Dedifferentiated amniotic fluid mesenchymal stem cell (primary cell): Measurements from ENCODE around the gene PCID2.

ENCODE experiments used
- DNase-seq: peaks from one replicate; pipeline ENCODE4 v3.0.0-alpha.2; 2016; ENCODE audit errors: extremely low spot score

PCID2 gene

GRCh38 chr13:113187263-113187669, 21.2 kb downstream of the PCID2 start:
- peak; percentile 97 for DNase-seq

DNA sequence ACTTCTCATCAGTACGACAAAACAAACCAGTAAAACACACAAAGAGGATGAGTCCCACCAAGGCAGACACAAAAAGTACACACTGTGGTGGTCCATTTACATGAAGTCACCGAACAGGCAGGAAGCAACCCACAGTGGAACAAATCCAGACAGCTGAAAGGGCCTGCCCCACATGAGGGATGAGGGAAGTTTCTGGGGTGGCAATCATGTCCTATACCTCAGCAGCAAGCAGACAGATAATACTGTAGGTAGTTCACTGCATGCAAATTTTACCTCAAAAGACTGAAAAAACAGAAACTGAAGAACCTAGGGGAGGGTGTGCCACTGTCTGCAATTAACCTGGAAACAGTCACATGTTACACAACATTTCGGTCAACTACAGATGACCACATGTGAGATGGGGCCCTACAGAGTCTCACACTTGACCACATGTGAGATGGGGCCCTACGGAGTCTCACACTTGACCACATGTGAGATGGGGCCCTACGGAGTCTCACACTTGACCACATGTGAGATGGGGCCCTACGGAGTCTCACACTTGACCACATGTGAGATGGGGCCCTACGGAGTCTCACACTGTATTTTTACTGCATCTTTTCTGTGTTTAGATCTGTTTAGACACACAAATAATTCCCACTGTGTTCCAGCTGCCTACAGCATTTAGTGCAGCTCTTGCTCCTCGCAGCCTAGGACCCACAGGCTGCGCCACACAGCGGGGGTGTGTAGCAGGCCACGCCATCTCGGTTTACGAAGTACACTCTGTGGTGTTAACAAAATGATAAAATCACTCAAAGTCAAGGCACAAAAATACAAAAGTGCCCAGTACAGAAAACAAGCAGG, 22.2 kb downstream of the PCID2 start:
- no peak for DNase-seq

GRCh38 chr13:113184568-113185440, 23.7 kb downstream of the PCID2 start:
- DNase-seq: no peak

- no peak for DNase-seq
Observed at GRCh38 chr13:113183450-113184129, 24.9 kb downstream of the PCID2 start.

- no peak for DNase-seq
Observed at GRCh38 chr13:113182046-113182445, 26.4 kb downstream of the PCID2 start.

DNA sequence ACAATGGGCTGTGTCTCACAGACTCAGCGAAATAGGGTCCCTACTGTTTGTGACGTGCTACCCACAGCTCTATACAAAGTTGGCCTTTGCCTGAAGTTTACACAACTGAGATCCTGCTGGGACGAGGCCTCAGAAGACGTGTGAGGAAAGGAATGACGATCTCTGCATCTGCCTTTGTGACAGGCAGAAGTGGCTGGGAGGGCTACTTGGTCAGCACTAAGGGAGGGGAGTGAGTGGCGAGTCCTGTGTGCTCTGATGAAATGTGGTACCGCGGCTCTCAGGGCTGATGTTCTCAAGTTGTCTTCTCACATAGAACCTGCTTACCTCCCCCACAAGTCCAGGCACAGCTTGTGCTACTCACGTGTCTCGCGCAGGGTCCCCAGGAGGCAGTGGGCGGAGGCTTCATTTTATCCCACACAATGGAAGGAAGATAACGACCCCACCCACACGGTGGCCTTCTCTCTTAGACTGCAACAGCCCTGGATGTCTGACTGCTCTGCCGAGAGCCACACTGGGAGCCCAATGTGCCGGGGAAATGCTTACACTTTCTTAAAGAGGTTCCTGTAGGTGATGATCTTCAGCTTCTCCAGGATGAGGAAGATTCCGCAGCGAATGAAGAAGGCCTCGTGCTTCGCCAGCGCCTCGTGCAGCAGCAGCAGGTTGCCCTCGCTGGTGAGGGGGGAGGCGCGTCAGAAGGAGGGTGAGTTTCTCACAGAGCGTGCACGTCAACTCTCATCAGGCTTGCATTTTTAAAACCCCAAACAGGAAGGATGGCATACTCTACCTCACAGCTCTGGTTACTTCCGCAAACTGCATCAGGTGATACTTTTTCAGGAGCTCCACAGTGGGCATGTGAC, 28.9 kb downstream of the PCID2 start:
- DNase-seq: no peak

GRCh38 chr13:113178896-113179167, 29.6 kb downstream of the PCID2 start:
- DNase-seq: no peak

GRCh38 chr13:113178070-113178895, 30.2 kb downstream of the PCID2 start:
- DNase-seq: peak; percentile 86

DNA sequence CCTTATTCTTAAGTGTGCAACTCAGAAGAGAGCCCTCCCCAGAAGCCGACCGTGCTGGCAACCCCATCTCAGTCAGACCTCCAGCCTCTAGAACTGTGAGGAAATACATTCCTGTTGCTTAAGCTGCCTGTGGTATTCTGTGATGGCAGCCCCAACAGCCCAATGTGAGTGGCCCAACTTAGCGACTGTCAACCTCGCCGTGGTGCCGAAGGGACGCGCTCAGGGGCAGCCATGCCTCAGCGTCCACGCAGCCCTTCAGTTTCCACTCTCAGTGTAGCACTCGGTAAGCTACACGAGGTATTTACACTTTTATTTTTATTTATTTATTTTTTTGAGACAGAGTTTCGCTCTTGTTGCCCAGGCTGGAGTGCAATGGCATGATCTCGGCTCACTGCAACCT, 31.6 kb downstream of the PCID2 start:
- no peak for DNase-seq

GRCh38 chr13:113176280-113176679, 32.2 kb downstream of the PCID2 start:
- DNase-seq: no peak

DNA sequence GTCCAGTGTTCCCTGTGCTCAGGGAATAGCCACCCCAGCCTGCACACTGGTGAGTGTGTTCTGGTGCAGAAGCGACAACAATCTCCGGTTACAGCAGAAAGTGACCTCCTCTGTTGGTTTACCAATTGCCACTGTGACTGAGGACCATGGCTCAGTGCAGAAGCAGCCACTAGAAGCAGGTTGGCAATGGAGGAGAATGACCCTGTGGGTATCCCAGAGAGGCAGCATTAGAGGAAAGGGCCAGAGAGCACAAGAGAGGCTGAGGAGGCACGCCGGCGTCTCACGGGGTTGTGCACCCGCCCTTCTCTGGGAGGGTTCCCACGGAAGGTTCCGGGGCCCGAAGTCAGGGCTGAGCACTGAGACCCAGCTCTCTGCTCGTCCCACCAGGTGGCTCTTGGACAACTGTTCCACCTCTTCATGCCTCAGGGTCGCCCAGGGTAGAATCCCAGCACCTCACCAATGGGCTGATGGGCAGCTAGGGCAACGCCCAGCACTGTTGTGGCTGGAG, 36.0 kb downstream of the PCID2 start:
- no peak for DNase-seq

DNA sequence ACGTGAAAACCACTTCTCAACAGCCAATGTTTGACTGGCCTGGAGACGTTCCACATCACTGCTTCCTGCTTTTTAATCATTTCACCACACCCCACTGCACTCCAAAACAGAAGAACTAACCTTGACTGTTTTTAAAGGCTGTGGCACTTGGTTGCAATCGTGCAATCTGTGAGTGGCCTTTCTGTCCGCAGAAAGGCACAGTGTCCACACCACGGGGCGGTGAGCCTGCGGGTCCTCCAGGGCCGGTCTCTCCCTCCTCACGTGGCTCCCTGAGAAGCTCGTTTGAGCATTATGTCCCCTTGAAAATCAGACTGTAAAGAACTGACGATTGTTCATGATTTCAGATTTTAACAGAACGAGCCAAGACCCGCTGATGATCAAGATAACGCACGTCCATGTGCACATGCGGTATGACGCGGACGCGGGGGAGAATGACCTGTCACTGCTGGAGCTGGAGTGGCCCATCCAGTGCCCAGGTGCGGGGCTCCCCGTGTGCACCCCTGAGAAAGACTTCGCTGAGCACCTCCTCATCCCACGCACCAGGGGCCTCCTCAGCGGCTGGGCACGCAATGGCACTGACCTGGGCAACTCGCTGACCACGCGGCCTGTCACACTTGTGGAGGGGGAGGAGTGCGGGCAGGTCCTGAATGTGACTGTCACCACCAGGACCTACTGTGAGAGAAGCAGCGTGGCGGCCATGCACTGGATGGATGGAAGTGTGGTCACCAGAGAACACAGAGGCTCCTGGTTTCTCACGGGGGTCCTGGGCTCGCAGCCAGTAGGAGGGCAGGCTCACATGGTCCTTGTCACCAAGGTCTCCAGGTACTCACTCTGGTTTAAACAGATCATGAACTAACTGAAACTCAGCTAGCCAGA, 37.0 kb downstream of the PCID2 start:
- DNase-seq: no peak

DNA sequence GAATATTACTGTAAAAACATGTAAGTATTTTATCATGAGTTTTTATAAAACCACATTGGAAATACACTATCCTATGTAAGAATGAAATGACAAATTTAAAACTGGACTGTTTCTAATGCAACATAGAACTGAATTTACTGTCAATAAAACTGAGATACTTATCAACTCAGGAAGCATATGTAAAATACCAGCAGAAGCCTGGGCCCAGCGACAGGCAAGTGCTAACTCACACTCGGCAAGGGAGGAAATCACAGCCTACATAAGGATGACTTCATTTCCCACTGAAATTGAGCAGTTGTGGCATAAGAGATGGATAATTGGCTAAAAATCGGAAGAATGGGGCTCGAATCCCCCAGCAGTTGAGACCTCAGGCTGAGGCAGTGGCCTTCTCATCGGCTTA, 38.0 kb downstream of the PCID2 start:
- no peak for DNase-seq

- no peak for DNase-seq
Observed at GRCh38 chr13:113169277-113170272, 38.9 kb downstream of the PCID2 start.

GRCh38 chr13:113168211-113168610, 40.3 kb downstream of the PCID2 start:
- DNase-seq: no peak

GRCh38 chr13:113167575-113167974, 40.9 kb downstream of the PCID2 start:
- DNase-seq: no peak

DNA sequence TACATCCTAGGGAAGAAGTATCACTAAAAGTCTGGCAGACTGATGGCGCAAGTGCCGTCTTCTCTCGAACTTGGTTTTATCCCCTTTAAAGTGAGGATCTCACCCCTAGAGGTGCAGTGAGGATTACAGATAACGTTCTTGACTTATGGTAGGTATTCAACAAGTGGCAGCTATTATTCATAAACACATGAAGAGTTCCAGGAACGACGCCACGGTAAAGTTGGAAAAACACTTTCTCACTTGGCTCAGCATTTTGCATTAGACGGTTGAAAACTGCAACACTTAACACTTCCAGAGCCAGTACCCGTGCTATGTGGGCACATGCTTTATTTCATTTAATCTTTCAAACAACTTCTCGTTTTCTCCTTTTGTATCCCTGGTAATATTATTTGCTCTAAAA, 41.3 kb downstream of the PCID2 start:
- DNase-seq: no peak

DNA sequence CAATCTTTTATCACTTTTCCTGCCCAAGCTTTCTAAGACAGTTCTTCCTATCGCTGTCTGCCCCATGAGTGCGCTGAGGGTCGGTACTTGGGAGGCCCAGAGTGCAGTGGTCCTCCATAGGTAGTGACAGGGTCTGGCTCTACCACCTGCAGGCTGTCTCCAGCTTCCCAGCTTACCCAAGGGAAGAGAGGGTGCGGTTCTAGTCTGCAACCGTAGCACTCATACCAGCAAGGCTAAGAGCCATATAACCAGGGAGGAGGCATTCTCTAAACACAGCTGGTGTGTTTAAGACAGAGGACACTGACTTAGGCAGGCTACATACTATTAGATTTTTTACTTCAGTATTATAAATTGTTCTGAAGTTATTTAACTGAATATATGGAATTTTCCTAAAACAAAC, 41.8 kb downstream of the PCID2 start:
- DNase-seq: no peak
